ENCODE results near the gene SPATA25.

Gene SPATA25

GRCh38 chr20:45857114-45857881 is 30.1 kb downstream of the SPATA25 start, which contains the start of the genes ACOT8 and ZSWIM3:
TSS of gene ACOT8 (minus strand) at chr20:45857392. CDS start at chr20:45857315, 77 bp downstream.
TSS of gene ZSWIM3 (plus strand) at chr20:45857614. CDS start at chr20:45857826, 212 bp downstream.
- H3K4me3 ChIP-seq (ENCODE audit: low read depth, low read length), result peak within 1 kb of the TSS; percentile 73
- peak; percentile 100 for DNase-seq (ENCODE audit: low read depth)
- in situ Hi-C loops (cut with HindIII; ENCODE audit: low sequenced_read_pairs), result no loop called here
- TF ChIP-seq CTCF (IDR thresholded peaks at IDR 0.05; ENCODE audit: low read depth, low read length, missing control alignments), result no peak

GRCh38 chr20:45853484-45853883 is 33.9 kb downstream of the SPATA25 start:
- DNase-seq (ENCODE audit: low read depth), result no peak
- in situ Hi-C loops (cut with HindIII; ENCODE audit: low sequenced_read_pairs), result no loop called here
- H3K4me3 ChIP-seq (ENCODE audit: low read depth, low read length), result no peak overlapping the region
- no peak for TF ChIP-seq CTCF (IDR thresholded peaks at IDR 0.05; ENCODE audit: low read depth, low read length, missing control alignments)

GRCh38 chr20:45852326-45852725 is 35.1 kb downstream of the SPATA25 start:
- no peak overlapping the region for H3K4me3 ChIP-seq (ENCODE audit: low read depth, low read length)
- in situ Hi-C loops (cut with HindIII; ENCODE audit: low sequenced_read_pairs), result no loop called here
- no peak for TF ChIP-seq CTCF (IDR thresholded peaks at IDR 0.05; ENCODE audit: low read depth, low read length, missing control alignments)
- DNase-seq (ENCODE audit: low read depth), result no peak

GRCh38 chr20:45851501-45851900 is 35.9 kb downstream of the SPATA25 start:
- TF ChIP-seq CTCF (IDR thresholded peaks at IDR 0.05; ENCODE audit: low read depth, low read length, missing control alignments), result no peak
- DNase-seq (ENCODE audit: low read depth), result no peak
- no peak overlapping the region for H3K4me3 ChIP-seq (ENCODE audit: low read depth, low read length)
- in situ Hi-C loops (cut with HindIII; ENCODE audit: low sequenced_read_pairs), result no loop called here

- H3K4me3 ChIP-seq (ENCODE audit: low read depth, low read length), result no peak overlapping the region
- DNase-seq (ENCODE audit: low read depth), result no peak
- in situ Hi-C loops (cut with HindIII; ENCODE audit: low sequenced_read_pairs), result no loop called here
- TF ChIP-seq CTCF (IDR thresholded peaks at IDR 0.05; ENCODE audit: low read depth, low read length, missing control alignments), result no peak
These were observed 36.5 kb downstream of the SPATA25 start for GRCh38 chr20:45850926-45851325.

- no peak for TF ChIP-seq CTCF (IDR thresholded peaks at IDR 0.05; ENCODE audit: low read depth, low read length, missing control alignments)
- H3K4me3 ChIP-seq (ENCODE audit: low read depth, low read length), result no peak overlapping the region
These were observed 37.2 kb downstream of the SPATA25 start for GRCh38 chr20:45850238-45850637.

More at GRCh38 chr20:45850238-45850637, 37.2 kb downstream of the SPATA25 start:
- no peak for DNase-seq (ENCODE audit: low read depth)
- in situ Hi-C loops (cut with HindIII; ENCODE audit: low sequenced_read_pairs), result no loop called here
